Measurements from ENCODE around the gene NFXL1. TPM values are rescaled to one million over a fixed set of nuclear protein-coding genes. Genes with fewer than 3 reads are reported as not detected.

Gene NFXL1
- total and polyA plus RNA-seq, 10 of the 15 experiments (the other 5 are each of a cell fraction or from before 2014, with no cell fraction given): 8.1 to 16.5 (median 13.1) TPM

DNA sequence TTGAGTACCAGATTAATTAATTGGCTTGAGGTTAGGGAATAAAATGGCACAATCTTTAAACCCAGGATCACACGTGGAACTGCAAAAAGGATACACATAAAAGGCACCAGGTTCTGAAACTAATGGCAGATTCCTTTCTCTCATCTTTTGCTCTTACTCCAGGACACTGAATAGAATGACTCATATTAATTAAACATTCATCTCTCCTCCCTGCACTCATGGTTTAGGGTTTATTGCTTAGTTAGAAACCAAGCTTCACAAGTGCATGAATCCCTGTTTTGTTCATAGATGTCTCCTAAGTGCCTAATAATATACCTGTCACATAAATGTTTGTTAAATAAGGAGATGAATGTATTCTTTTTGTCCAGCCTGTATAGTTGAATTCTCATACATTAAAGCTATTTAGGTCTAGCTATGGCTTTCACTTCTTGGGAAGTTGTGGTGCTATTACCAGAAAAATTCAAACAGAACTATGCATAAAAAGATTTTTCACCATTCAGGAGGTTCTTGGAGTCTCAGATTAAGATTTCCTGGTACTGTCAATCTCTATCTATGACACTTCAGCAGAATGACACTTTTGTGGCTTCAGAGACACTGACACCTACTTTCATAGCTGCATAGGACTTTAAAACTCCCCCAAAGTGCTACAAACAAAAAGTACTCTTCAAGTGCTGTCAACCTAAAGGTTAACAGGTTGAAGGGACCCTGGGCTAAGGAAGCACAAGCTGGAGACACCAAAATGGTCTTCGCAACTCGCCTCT lies 83.9 kb downstream of the NFXL1 start:
- Histone ChIP-seq H3K27me3 (replicated peaks in 1 of 2; ENCODE audit: control insufficient read depth in 2 of 2, insufficient read depth in 2 of 2, low read length in 1 of 2) (no peaks in the 10 kb centered on the region), H4K20me1 (ENCODE audit: control insufficient read depth, insufficient read depth) (no peaks in the 10 kb centered on the region), H3K4me2 (ENCODE audit: control insufficient read depth, insufficient read depth) (no peak overlapping the region), H3K79me2 (ENCODE audit: control insufficient read depth, insufficient read depth, low read length) (no peaks in the 10 kb centered on the region), H3K9ac (ENCODE audit: control insufficient read depth, insufficient read depth, low read length) (no peak overlapping the region), H3K4me3 (no peak overlapping the region), H3K27ac (ENCODE audit: control insufficient read depth, insufficient read depth) (no peak overlapping the region), H3K4me1 (ENCODE audit: control insufficient read depth, insufficient read depth, low read length) (no peaks in the 10 kb centered on the region), H2AFZ (ENCODE audit: control insufficient read depth, low read depth, low read length) (no peak overlapping the region), H3K36me3 (ENCODE audit: control insufficient read depth in 2 of 2, insufficient read depth in 2 of 2, low read length in 1 of 2) (no peaks in the 10 kb centered on the region), H3K9me3 (replicated peaks; ENCODE audit: control insufficient read depth, insufficient read depth, low read length) (no peaks in the 10 kb centered on the region; the same call in 2 of the 3 replicates)
- ChIA-PET CTCF (interaction anchor here (1.0 to 2.1 kb wide), 3 partner anchors 9 to 144 kb away, joined by 3 to 6 read pairs (median 3); no protein-coding TSS in a partner anchor), SMC1A (ENCODE audit: uncharacterized antibody, unreplicated experiment) (interaction anchor here (0.6 to 1.3 kb wide), 3 partner anchors 12 to 342 kb away, joined by 3 read pairs; no protein-coding TSS in a partner anchor), RAD21 (ENCODE audit: unreplicated experiment) (no interaction called here), POLR2A (interaction anchor here (0.5 to 0.6 kb wide), 2 partner anchors 100 to 337 kb away, joined by 3 to 4 read pairs; no protein-coding TSS in a partner anchor)
- TF ChIP-seq GATAD2B (conservative IDR thresholded peaks at IDR 0.05; ENCODE audit: low read depth): no peak
- intact Hi-C loops (cut with micrococcal nuclease; ENCODE audit: unreplicated experiment) (loop anchor here (5.0 kb wide), 1 partner anchor 38 kb away; no protein-coding TSS in a partner anchor), in situ Hi-C loops (cut with MboI) (no loop called here)
- DNase-seq (ENCODE audit: low read depth, low spot score) (no peak), ATAC-seq (no peak), FAIRE-seq (no peak)
- BruUV-seq (replicated peaks): no TSS peak
- 49% methylated on average over 3 of the region's 3 CpGs for WGBS (ENCODE audit: insufficient coverage, insufficient replicate concordance, low lambda C conversion rate, missing lambda C conversion rate)

DNA sequence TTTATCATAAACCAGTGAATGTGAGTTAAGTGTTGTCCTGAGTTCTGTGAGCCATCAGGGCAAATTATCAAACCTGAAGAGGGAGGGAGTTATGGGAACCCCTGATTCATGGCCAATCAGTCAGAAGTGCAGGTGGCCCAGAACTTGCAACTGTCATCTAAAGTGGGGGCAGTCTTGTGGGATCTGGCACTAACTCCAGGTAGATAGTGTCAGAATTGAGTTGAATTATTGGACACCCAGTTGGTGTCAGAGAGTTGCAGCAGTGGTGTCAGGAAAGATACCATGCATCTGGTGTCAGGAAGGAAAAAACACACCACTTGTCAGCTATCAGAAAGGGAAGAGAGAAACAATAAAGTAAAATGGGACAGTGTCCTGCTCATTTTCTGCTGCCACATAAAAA lies 84.9 kb downstream of the NFXL1 start:
- peaks cover 8% of the 10 kb centered on the region for H3K4me1 ChIP-seq (ENCODE audit: control insufficient read depth, insufficient read depth, low read length)
- TF ChIP-seq MTA2 (IDR thresholded peaks at IDR 0.05; ENCODE audit: low read depth) (no peak), MEF2A (IDR thresholded peaks at IDR 0.05; ENCODE audit: insufficient read depth, low read depth, low read length) (no peak), BRCA1 (IDR thresholded peaks at IDR 0.05; ENCODE audit: low read depth, low read length) (no peak), ZNF207 (IDR thresholded peaks at IDR 0.05; ENCODE audit: borderline replicate concordance) (no peak), DPF2 (IDR thresholded peaks at IDR 0.05) (no peak)
- TF ChIP-seq, protein P1, sequence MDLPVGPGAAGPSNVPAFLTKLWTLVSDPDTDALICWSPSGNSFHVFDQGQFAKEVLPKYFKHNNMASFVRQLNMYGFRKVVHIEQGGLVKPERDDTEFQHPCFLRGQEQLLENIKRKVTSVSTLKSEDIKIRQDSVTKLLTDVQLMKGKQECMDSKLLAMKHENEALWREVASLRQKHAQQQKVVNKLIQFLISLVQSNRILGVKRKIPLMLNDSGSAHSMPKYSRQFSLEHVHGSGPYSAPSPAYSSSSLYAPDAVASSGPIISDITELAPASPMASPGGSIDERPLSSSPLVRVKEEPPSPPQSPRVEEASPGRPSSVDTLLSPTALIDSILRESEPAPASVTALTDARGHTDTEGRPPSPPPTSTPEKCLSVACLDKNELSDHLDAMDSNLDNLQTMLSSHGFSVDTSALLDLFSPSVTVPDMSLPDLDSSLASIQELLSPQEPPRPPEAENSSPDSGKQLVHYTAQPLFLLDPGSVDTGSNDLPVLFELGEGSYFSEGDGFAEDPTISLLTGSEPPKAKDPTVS (IDR thresholded peaks at IDR 0.05; ENCODE audit: low read depth, low read length): no peak
- TF ChIP-seq, protein P2, sequence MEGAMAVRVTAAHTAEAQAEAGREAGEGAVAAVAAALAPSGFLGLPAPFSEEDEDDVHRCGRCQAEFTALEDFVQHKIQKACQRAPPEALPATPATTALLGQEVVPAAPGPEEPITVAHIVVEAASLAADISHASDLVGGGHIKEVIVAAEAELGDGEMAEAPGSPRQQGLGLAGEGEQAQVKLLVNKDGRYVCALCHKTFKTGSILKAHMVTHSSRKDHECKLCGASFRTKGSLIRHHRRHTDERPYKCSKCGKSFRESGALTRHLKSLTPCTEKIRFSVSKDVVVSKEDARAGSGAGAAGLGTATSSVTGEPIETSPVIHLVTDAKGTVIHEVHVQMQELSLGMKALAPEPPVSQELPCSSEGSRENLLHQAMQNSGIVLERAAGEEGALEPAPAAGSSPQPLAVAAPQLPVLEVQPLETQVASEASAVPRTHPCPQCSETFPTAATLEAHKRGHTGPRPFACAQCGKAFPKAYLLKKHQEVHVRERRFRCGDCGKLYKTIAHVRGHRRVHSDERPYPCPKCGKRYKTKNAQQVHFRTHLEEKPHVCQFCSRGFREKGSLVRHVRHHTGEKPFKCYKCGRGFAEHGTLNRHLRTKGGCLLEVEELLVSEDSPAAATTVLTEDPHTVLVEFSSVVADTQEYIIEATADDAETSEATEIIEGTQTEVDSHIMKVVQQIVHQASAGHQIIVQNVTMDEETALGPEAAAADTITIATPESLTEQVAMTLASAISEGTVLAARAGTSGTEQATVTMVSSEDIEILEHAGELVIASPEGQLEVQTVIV (IDR thresholded peaks at IDR 0.05; ENCODE audit: borderline replicate concordance, partially characterized antibody): no peak
- TF ChIP-seq, protein P3, sequence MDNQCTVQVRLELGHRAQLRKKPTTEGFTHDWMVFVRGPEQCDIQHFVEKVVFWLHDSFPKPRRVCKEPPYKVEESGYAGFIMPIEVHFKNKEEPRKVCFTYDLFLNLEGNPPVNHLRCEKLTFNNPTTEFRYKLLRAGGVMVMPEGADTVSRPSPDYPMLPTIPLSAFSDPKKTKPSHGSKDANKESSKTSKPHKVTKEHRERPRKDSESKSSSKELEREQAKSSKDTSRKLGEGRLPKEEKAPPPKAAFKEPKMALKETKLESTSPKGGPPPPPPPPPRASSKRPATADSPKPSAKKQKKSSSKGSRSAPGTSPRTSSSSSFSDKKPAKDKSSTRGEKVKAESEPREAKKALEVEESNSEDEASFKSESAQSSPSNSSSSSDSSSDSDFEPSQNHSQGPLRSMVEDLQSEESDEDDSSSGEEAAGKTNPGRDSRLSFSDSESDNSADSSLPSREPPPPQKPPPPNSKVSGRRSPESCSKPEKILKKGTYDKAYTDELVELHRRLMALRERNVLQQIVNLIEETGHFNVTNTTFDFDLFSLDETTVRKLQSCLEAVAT (IDR thresholded peaks at IDR 0.05): no peak

More for the DNA sequence above, 84.9 kb downstream of the NFXL1 start:
- H3K36me3 ChIP-seq (ENCODE audit: control insufficient read depth in 2 of 2, insufficient read depth in 2 of 2, low read length in 1 of 2): no peaks in the 10 kb centered on the region
- ChIA-PET CTCF (interaction anchor here (1.0 to 2.1 kb wide), 3 partner anchors 10 to 125 kb away, joined by 3 to 7 read pairs (median 6); no protein-coding TSS in a partner anchor), POLR2A (no interaction called here), RAD21 (ENCODE audit: unreplicated experiment) (no interaction called here), SMC1A (ENCODE audit: uncharacterized antibody, unreplicated experiment) (interaction anchor here (0.6 kb wide), 1 partner anchor 341 kb away, joined by 3 read pairs; no protein-coding TSS in a partner anchor)
- H3K79me2 ChIP-seq (ENCODE audit: control insufficient read depth, insufficient read depth, low read length): no peaks in the 10 kb centered on the region
- BruUV-seq (replicated peaks): no TSS peak
- intact Hi-C loops (cut with micrococcal nuclease; ENCODE audit: unreplicated experiment) (no loop called here), in situ Hi-C loops (cut with MboI) (no loop called here)
- H3K27ac ChIP-seq (ENCODE audit: control insufficient read depth, insufficient read depth): no peak overlapping the region
- no peak for ATAC-seq
- H3K27me3 ChIP-seq (replicated peaks in 1 of 2; ENCODE audit: control insufficient read depth in 2 of 2, insufficient read depth in 2 of 2, low read length in 1 of 2): no peaks in the 10 kb centered on the region
- H3K4me3 ChIP-seq: no peak overlapping the region
- H3K4me2 ChIP-seq (ENCODE audit: control insufficient read depth, insufficient read depth): no peak overlapping the region
- DNase-seq (ENCODE audit: low read depth, low spot score): no peak
- H4K20me1 ChIP-seq (ENCODE audit: control insufficient read depth, insufficient read depth): no peaks in the 10 kb centered on the region
- FAIRE-seq: no peak
- no peaks in the 10 kb centered on the region; the same call in 2 of the 3 replicates for H3K9me3 ChIP-seq (replicated peaks; ENCODE audit: control insufficient read depth, insufficient read depth, low read length)
- no peak overlapping the region for H3K9ac ChIP-seq (ENCODE audit: control insufficient read depth, insufficient read depth, low read length)
- H2AFZ ChIP-seq (ENCODE audit: control insufficient read depth, low read depth, low read length): no peak overlapping the region
